H9 (cell line): ENCODE measurements around the gene TRPM3. TPM values are rescaled to one million over a fixed set of nuclear protein-coding genes. Genes with fewer than 3 reads are reported as not detected.

Experiments
- DNase-seq: peaks from one replicate; pipeline ENCODE4 v3.0.0-alpha.2; 2017
- H2AFZ ChIP-seq: one replicate; pipeline ENCODE4 v1.6.1; 2013; ENCODE audit warnings: mild to moderate bottlenecking, low read length, control low read depth, moderate library complexity
- H2AK5ac ChIP-seq: 2 replicates; pipeline ENCODE4 v1.6.1; 2013; ENCODE audit warnings: low read length, control low read depth, mixed read lengths; ENCODE audit not compliant: insufficient read length
- H2BK120ac ChIP-seq: one replicate; pipeline ENCODE4 v1.6.1; 2013; ENCODE audit warnings: low read depth, mild to moderate bottlenecking, low read length, control low read depth, inconsistent platforms; ENCODE audit not compliant: poor library complexity, severe bottlenecking
- H2BK12ac ChIP-seq: 2 replicates; pipeline ENCODE4 v1.6.1; 2013; ENCODE audit warnings: low read length, control low read depth, mixed read lengths, low read depth; ENCODE audit not compliant: insufficient read length
- H2BK15ac ChIP-seq: 2 replicates; pipeline ENCODE4 v1.6.1; 2013; ENCODE audit warnings: low read depth, low read length, control low read depth
- H2BK20ac ChIP-seq: one replicate; pipeline ENCODE4 v1.6.1; 2013; ENCODE audit warnings: low read depth, mild to moderate bottlenecking, low read length, control low read depth, inconsistent platforms; ENCODE audit not compliant: poor library complexity, severe bottlenecking
- H2BK5ac ChIP-seq: 2 replicates; pipeline ENCODE4 v1.6.1; 2013; ENCODE audit warnings: low read length, control low read depth, mixed read lengths; ENCODE audit not compliant: insufficient read length
- H3K14ac ChIP-seq: 2 replicates; pipeline ENCODE4 v1.6.1; 2013; ENCODE audit warnings: low read length, control low read depth; ENCODE audit not compliant: insufficient read depth
- H3K18ac ChIP-seq: 2 replicates; pipeline ENCODE4 v1.6.1; 2013; ENCODE audit warnings: low read depth, mild to moderate bottlenecking, mixed read lengths, low read length, control low read depth; ENCODE audit not compliant: insufficient read length
- H3K23ac ChIP-seq: 2 replicates; pipeline ENCODE4 v1.6.1; 2013; ENCODE audit warnings: low read length, control low read depth, mixed read lengths, low read depth; ENCODE audit not compliant: insufficient read length
- H3K23me2 ChIP-seq: 2 replicates; pipeline ENCODE4 v1.6.1; 2013; ENCODE audit warnings: low read depth, mild to moderate bottlenecking, mixed read lengths, low read length, control low read depth; ENCODE audit not compliant: insufficient read length, poor library complexity, severe bottlenecking
- H3K27ac ChIP-seq: 2 replicates; pipeline ENCODE4 v1.5.1; 2013; ENCODE audit warnings: low read length, control low read depth, mixed read lengths, low read depth; ENCODE audit not compliant: insufficient read length
- H3K27me3 ChIP-seq: 2 replicates; pipeline ENCODE4 v1.6.1; 2013; ENCODE audit warnings: low read length, control low read depth, inconsistent platforms; ENCODE audit not compliant: insufficient read depth
- H3K4ac ChIP-seq: 2 replicates; pipeline ENCODE4 v1.6.1; 2013; ENCODE audit warnings: low read depth, mild to moderate bottlenecking, control low read depth, inconsistent platforms, low read length, moderate library complexity
- H3K4me1 ChIP-seq: 2 replicates; pipeline ENCODE4 v1.6.1; 2013; ENCODE audit warnings: low read length, control low read depth, inconsistent platforms; ENCODE audit not compliant: insufficient read depth
- H3K4me2 ChIP-seq: 2 replicates; pipeline ENCODE4 v1.6.1; 2013; ENCODE audit warnings: low read length, control low read depth, mixed read lengths; ENCODE audit not compliant: insufficient read length, insufficient read depth
- H3K56ac ChIP-seq: 2 replicates; pipeline ENCODE4 v1.6.1; 2013; ENCODE audit warnings: low read depth, mild to moderate bottlenecking, mixed read lengths, low read length, control low read depth; ENCODE audit not compliant: insufficient read length
- H3K79me1 ChIP-seq: 2 replicates; pipeline ENCODE4 v1.6.1; 2013; ENCODE audit warnings: low read depth, mild to moderate bottlenecking, moderate library complexity, low read length, control low read depth, inconsistent platforms; ENCODE audit not compliant: insufficient read depth, poor library complexity, severe bottlenecking
- H3K79me2 ChIP-seq: 2 replicates; pipeline ENCODE4 v1.6.1; 2013; ENCODE audit warnings: low read length, control low read depth, inconsistent platforms; ENCODE audit not compliant: insufficient read depth
- H3K9ac ChIP-seq: 2 replicates; pipeline ENCODE4 v1.6.1; 2013; ENCODE audit warnings: low read length, control low read depth, mixed read lengths; ENCODE audit not compliant: insufficient read length; ENCODE audit errors: extremely low read depth
- H3K9me3 ChIP-seq: one replicate; pipeline ENCODE4 v1.6.1; 2013; ENCODE audit warnings: low read depth, low read length, inconsistent platforms; ENCODE audit not compliant: control insufficient read depth
- H3T11ph ChIP-seq: one replicate; pipeline ENCODE4 v1.6.1; 2013; ENCODE audit warnings: mild to moderate bottlenecking, low read length, control low read depth, inconsistent platforms
- H4K20me1 ChIP-seq: one replicate; pipeline ENCODE4 v1.6.1; 2013; ENCODE audit not compliant: control insufficient read depth, insufficient read length, insufficient read depth
- H4K5ac ChIP-seq: 2 replicates; pipeline ENCODE4 v1.6.1; 2013; ENCODE audit warnings: low read depth, mild to moderate bottlenecking, mixed read lengths, low read length, control low read depth; ENCODE audit not compliant: insufficient read length
- H4K8ac ChIP-seq: replicated peaks from 2 replicates; pipeline ENCODE4 v1.6.1; 2013; ENCODE audit warnings: low read length, control low read depth, mixed read lengths, low read depth; ENCODE audit not compliant: insufficient read length
- H4K91ac ChIP-seq: 2 replicates; pipeline ENCODE4 v1.6.1; 2013; ENCODE audit warnings: low read depth, mild to moderate bottlenecking, moderate library complexity, mixed read lengths, low read length, control low read depth; ENCODE audit not compliant: insufficient read length
- H3K27ac Mint-ChIP-seq, 3 experiments: 2 replicates in 2 of 3; 3 replicates in 1 of 3; pipeline ENCODE4 v1.8.0; 2020 to 2021; ENCODE audit warnings: mixed read lengths in 3 of 3, mild to moderate bottlenecking in 1 of 3, moderate library complexity in 1 of 3
- H3K27me3 Mint-ChIP-seq: 2 replicates; pipeline ENCODE4 v1.8.0; 2021; ENCODE audit warnings: low read depth, mild to moderate bottlenecking, moderate library complexity, mixed read lengths
- H3K36me3 Mint-ChIP-seq, 3 experiments: 2 replicates in 2 of 3; 3 replicates in 1 of 3; pipeline ENCODE4 v1.8.0; 2020 to 2021; ENCODE audit warnings: low read depth in 3 of 3, mixed read lengths in 3 of 3; ENCODE audit not compliant: insufficient read depth in 1 of 3
- H3K4me1 Mint-ChIP-seq, 2 experiments: 2 replicates each; pipeline ENCODE4 v1.8.0; 2020; ENCODE audit warnings: mixed read lengths in 2 of 2
- H3K4me3 Mint-ChIP-seq, 2 experiments: 2 replicates in 1 of 2; 3 replicates in 1 of 2; pipeline ENCODE4 v1.8.0; 2020 to 2021; ENCODE audit warnings: mild to moderate bottlenecking in 2 of 2, mixed read lengths in 2 of 2, moderate library complexity in 1 of 2
- H3K9me3 Mint-ChIP-seq, 2 experiments: 2 replicates in 1 of 2; 3 replicates in 1 of 2; pipeline ENCODE4 v1.8.0; 2020; ENCODE audit warnings: mild to moderate bottlenecking in 2 of 2, mixed read lengths in 2 of 2, moderate library complexity in 1 of 2
- CTCF ChIP-seq: fragments of 200-600 bp; sonication (generic); conservative IDR thresholded peaks from 3 replicates; pipeline ENCODE4 v1.8.0; 2021; ENCODE audit warnings: antibody characterized with exemption, mild to moderate bottlenecking
- WGBS: extraction: QIAGEN DNeasy Blood & Tissue Kit; methylation state at CpG from one replicate; pipeline ENCODE4 v1.1.7; 2013; ENCODE audit warnings: missing lambda C conversion rate, low lambda C conversion rate, mixed read lengths; ENCODE audit not compliant: insufficient read length; ENCODE audit errors: extremely low coverage; 5-methylcytosine and 5-hydroxymethylcytosine counted together
- total RNA-seq: library from RNA; stranded (reverse); gene quantifications from 2 replicates; pipeline ENCODE4 v1.2.1, GENCODE V29; 2021

Gene TRPM3
- total RNA-seq, 1 experiment from 2014 or later, result 10.3 TPM

GRCh38 chr9:70859694-70860093, 261.7 kb downstream of the TRPM3 start:
- H4K20me1 ChIP-seq, result no peaks in the 10 kb centered on the region
- DNase-seq, result no peak
- no peak overlapping the region for H2BK12ac ChIP-seq
- H3K9ac ChIP-seq, result no peak overlapping the region
- H3K79me2 ChIP-seq, result no peaks in the 10 kb centered on the region
- no CpG with 5 or more reads among the region's 2 CpGs for WGBS
- H2BK120ac ChIP-seq, result no peak overlapping the region
- no peaks in the 10 kb centered on the region for H3K9me3 ChIP-seq
- no peak overlapping the region for H2BK15ac ChIP-seq
- H2BK20ac ChIP-seq, result no peak overlapping the region
- no peak overlapping the region for H3T11ph ChIP-seq
- H3K4me1 ChIP-seq, result no peaks in the 10 kb centered on the region; the same call in 1 of the 2 replicates
- no peak overlapping the region for H3K18ac ChIP-seq
- H4K91ac ChIP-seq, result no peak overlapping the region
- no peak overlapping the region for H3K14ac ChIP-seq
- no peak overlapping the region for H2AFZ ChIP-seq
- no peaks in the 10 kb centered on the region for H3K79me1 ChIP-seq
- H3K23ac ChIP-seq, result no peak overlapping the region
- no peak overlapping the region for H3K27ac ChIP-seq
- H3K27me3 ChIP-seq, result no peaks in the 10 kb centered on the region
- H3K4me3 Mint-ChIP-seq, result no peak overlapping the region
- H3K4me1 Mint-ChIP-seq, result peaks cover 6 to 8% of the 10 kb centered on the region in 2 experiments
- TF ChIP-seq CTCF, result no peak
- no peak overlapping the region for H3K4ac ChIP-seq
- H2BK5ac ChIP-seq, result no peak overlapping the region
- H3K9me3 Mint-ChIP-seq, result no peaks in the 10 kb centered on the region
- no peak overlapping the region for H4K8ac ChIP-seq
- H3K36me3 Mint-ChIP-seq, result no peaks in the 10 kb centered on the region
- H2AK5ac ChIP-seq, result no peak overlapping the region
- no peak overlapping the region for H4K5ac ChIP-seq
- no peak overlapping the region for H3K27ac Mint-ChIP-seq
- H3K27me3 Mint-ChIP-seq, result no peaks in the 10 kb centered on the region
- no peaks in the 10 kb centered on the region for H3K23me2 ChIP-seq
- H3K56ac ChIP-seq, result no peak overlapping the region
- H3K4me2 ChIP-seq, result no peak overlapping the region
